Activated naive CD4-positive, alpha-beta T cell (primary cell): ENCODE measurements around the gene SH3TC2.
A peak's percentile ranks its signal among the peaks of the same experiment; 100 is the strongest.

ENCODE experiments used
- DNase-seq, 4 experiments: peaks; one replicate each; lab custom pipeline; 2025; lab: John Stamatoyannopoulos, UW

Gene SH3TC2

GRCh38 chr5:148969291-148969690 is 93.6 kb downstream of the SH3TC2 start:
- DNase-seq = no peak

- no peak for DNase-seq
Observed at GRCh38 chr5:148968311-148968710, 94.6 kb downstream of the SH3TC2 start.

- no peak for DNase-seq
Observed at GRCh38 chr5:148967783-148968182, 95.1 kb downstream of the SH3TC2 start.

GRCh38 chr5:148966938-148967337 is 95.9 kb downstream of the SH3TC2 start:
- DNase-seq = no peak

GRCh38 chr5:148966348-148966747 is 96.5 kb downstream of the SH3TC2 start:
- DNase-seq = no peak

- no peak for DNase-seq
Observed at GRCh38 chr5:148965511-148966265, 97.2 kb downstream of the SH3TC2 start.

GRCh38 chr5:148963664-148964063 is 99.2 kb downstream of the SH3TC2 start:
- no peak for DNase-seq

GRCh38 chr5:148962761-148963324 is 100.0 kb downstream of the SH3TC2 start:
- no peak for DNase-seq

- DNase-seq = no peak
Observed at GRCh38 chr5:148962200-148962550, 100.7 kb downstream of the SH3TC2 start.

- DNase-seq = no peak
Observed at GRCh38 chr5:148961261-148962199, 101.3 kb downstream of the SH3TC2 start.

GRCh38 chr5:148960070-148960769 is 102.6 kb downstream of the SH3TC2 start:
- no peak for DNase-seq

- DNase-seq = peak in 2 of 4 experiments; percentile 8 to 15
Observed at GRCh38 chr5:148957591-148958202, 105.2 kb downstream of the SH3TC2 start.

GRCh38 chr5:148956477-148957385 is 106.1 kb downstream of the SH3TC2 start:
- no peak for DNase-seq
